Endothelial cell of umbilical vein (primary cell): ENCODE measurements around the gene RAB28.

Experiments used
- EZH2 ChIP-seq: IDR thresholded peaks from 2 replicates; pipeline ENCODE4 v1.6.1; 2012; ENCODE audit warnings: borderline replicate concordance, low read depth, mild to moderate bottlenecking, moderate library complexity, low read length, inconsistent platforms; ENCODE audit not compliant: severe bottlenecking
- POLR2A ChIP-seq: IDR thresholded peaks from 2 replicates; pipeline ENCODE4 v1.6.1; 2012; ENCODE audit warnings: low read depth, mild to moderate bottlenecking, control low read depth, low read length
- POLR2AphosphoS5 ChIP-seq: IDR thresholded peaks from 2 replicates; pipeline ENCODE4 v1.6.1; 2012; ENCODE audit warnings: low read depth, mild to moderate bottlenecking, control low read depth, low read length, moderate library complexity; ENCODE audit not compliant: insufficient read depth
- TF ChIP-seq, protein P1 (sequence below), 2 donors: IDR thresholded peaks; 1 replicate in 1 of 2; 2 replicates in 1 of 2; pipeline ENCODE4 v1.5.1; 2011; ENCODE audit warnings: low read length in 2 of 2, mild to moderate bottlenecking in 2 of 2, moderate library complexity in 2 of 2, control low read depth in 1 of 2, inconsistent platforms in 1 of 2, low read depth in 1 of 2; ENCODE audit not compliant: insufficient read depth in 1 of 2; ENCODE audit errors: extremely low read depth in 1 of 2
- TF ChIP-seq, protein P2 (sequence below): IDR thresholded peaks from 2 replicates; pipeline ENCODE4 v1.6.1; 2011; ENCODE audit not compliant: insufficient read depth, insufficient read length

DNA sequence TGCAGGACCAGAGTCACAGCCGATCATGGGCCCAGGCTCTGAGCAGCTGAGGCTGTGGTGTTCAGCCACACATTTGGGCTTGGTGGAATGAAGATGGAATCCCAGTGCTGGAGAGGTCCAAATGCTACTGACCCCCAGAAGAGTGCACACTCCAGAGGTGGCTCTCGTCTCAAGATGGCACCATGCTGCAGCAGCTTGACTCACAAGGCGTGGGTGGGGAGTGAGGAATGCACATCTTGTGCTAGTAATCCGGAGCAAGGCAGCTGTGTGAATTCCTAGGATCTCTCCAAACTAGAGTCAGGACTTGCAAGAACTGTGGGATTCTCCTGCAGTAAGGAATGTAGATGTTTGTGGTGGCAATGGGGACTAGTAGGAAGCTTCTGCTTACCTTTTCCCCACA is 28.7 kb downstream of the RAB28 start:
- TF ChIP-seq, protein P1, sequence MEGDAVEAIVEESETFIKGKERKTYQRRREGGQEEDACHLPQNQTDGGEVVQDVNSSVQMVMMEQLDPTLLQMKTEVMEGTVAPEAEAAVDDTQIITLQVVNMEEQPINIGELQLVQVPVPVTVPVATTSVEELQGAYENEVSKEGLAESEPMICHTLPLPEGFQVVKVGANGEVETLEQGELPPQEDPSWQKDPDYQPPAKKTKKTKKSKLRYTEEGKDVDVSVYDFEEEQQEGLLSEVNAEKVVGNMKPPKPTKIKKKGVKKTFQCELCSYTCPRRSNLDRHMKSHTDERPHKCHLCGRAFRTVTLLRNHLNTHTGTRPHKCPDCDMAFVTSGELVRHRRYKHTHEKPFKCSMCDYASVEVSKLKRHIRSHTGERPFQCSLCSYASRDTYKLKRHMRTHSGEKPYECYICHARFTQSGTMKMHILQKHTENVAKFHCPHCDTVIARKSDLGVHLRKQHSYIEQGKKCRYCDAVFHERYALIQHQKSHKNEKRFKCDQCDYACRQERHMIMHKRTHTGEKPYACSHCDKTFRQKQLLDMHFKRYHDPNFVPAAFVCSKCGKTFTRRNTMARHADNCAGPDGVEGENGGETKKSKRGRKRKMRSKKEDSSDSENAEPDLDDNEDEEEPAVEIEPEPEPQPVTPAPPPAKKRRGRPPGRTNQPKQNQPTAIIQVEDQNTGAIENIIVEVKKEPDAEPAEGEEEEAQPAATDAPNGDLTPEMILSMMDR (IDR thresholded peaks at IDR 0.05; ENCODE audit: extremely low read depth in 1 of 2, insufficient read depth in 1 of 2, low read depth in 1 of 2, low read length in 2 of 2), result no peak
- TF ChIP-seq EZH2, result no peak
- TF ChIP-seq, protein P2, sequence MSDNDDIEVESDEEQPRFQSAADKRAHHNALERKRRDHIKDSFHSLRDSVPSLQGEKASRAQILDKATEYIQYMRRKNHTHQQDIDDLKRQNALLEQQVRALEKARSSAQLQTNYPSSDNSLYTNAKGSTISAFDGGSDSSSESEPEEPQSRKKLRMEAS, result no peak
- no peak for TF ChIP-seq POLR2A
- no peak for TF ChIP-seq POLR2AphosphoS5
